SK-N-SH (cell line): ENCODE results near the gene RAI14. TPM values are rescaled to one million over a fixed set of nuclear protein-coding genes. Genes with fewer than 3 reads are reported as not detected.
"Not testable (repeated sequence)": the region's sequence is repeated elsewhere in the genome, so short reads cannot be mapped to it uniquely, and the experiment has no call there.

Experiments
- CTCF ChIA-PET: fragments of 300-600, 350-600 bp; formaldehyde crosslinking; extraction: SDS; loops from one replicate; lab custom pipeline; 2021; lab: Yijun Ruan, JAX
- POLR2A ChIA-PET: fragments of 350-600 bp; sonication (Branson Sonifier 250); formaldehyde crosslinking; extraction: SDS; loops from one replicate; lab custom pipeline; 2020; ENCODE audit warnings: antibody characterized with exemption, inconsistent platforms; lab: Yijun Ruan, JAX
- DNase-seq: peaks from one replicate; pipeline ENCODE4 v3.0.0; 2012
- H2AFZ ChIP-seq: fragments of 200-600 bp; sonication (generic); 2 replicates; pipeline ENCODE4 v1.8.1; 2016; ENCODE audit warnings: antibody characterized with exemption, mild to moderate bottlenecking, low read depth
- H3F3A ChIP-seq: fragments of 200-600 bp; sonication (generic); replicated peaks from 2 replicates; pipeline ENCODE3; 2016; ENCODE audit warnings: antibody characterized with exemption, mild to moderate bottlenecking; ENCODE audit not compliant: insufficient read depth
- H3K27ac ChIP-seq, 2 experiments: fragments of 200-500 bp in 1 of 2; fragments of 200-600 bp in 1 of 2; sonication (Bioruptor generic) in 1 of 2; sonication (generic), shearing (Covaris generic) in 1 of 2; 2 replicates each; pipeline versions ENCODE4 v1.5.1 to v1.6.1; 2014 to 2016; ENCODE audit warnings: low read depth in 2 of 2, inconsistent platforms in 1 of 2, low read length in 1 of 2, mild to moderate bottlenecking in 1 of 2, mixed read lengths in 1 of 2
- H3K27me3 ChIP-seq: fragments of 200-600 bp; sonication (generic), shearing (Covaris generic); 2 replicates; pipeline ENCODE4 v1.6.1; 2016; ENCODE audit warnings: mixed run types; ENCODE audit not compliant: insufficient read depth
- H3K36me3 ChIP-seq, 2 experiments: fragments of 200-500 bp in 1 of 2; fragments of 200-600 bp in 1 of 2; sonication (Bioruptor generic) in 1 of 2; sonication (generic) in 1 of 2; replicated peaks in 1 of 2; 2 replicates each; pipeline versions ENCODE3 to v1.5.1; 2014 to 2016; ENCODE audit warnings: low read length in 1 of 2, mild to moderate bottlenecking in 1 of 2; ENCODE audit not compliant: insufficient read depth in 2 of 2, control insufficient read depth in 1 of 2
- H3K4me1 ChIP-seq, 2 experiments: fragments of 200-500 bp in 1 of 2; fragments of 200-600 bp in 1 of 2; sonication (Bioruptor generic) in 1 of 2; sonication (generic), shearing (Covaris generic) in 1 of 2; 2 replicates each; pipeline versions ENCODE4 v1.5.1 to v1.6.1; 2014 to 2016; ENCODE audit warnings: low read depth in 1 of 2, low read length in 1 of 2, mixed run types in 1 of 2; ENCODE audit not compliant: insufficient read depth in 2 of 2, control insufficient read depth in 1 of 2
- H3K4me2 ChIP-seq: fragments of 200-600 bp; sonication (generic), shearing (Covaris generic); 2 replicates; pipeline ENCODE4 v1.6.1; 2017; ENCODE audit warnings: mixed run types
- H3K4me3 ChIP-seq, 2 experiments: fragments of 200-500 bp in 1 of 2; fragments of 200-600 bp in 1 of 2; sonication (Bioruptor generic) in 1 of 2; sonication (generic), shearing (Covaris generic) in 1 of 2; 2 replicates each; pipeline versions ENCODE4 v1.5.1 to v1.8.1; 2014 to 2016; ENCODE audit warnings: low read depth in 2 of 2, inconsistent platforms in 1 of 2, low read length in 1 of 2, mild to moderate bottlenecking in 1 of 2, mixed read lengths in 1 of 2, moderate library complexity in 1 of 2
- H3K79me2 ChIP-seq: fragments of 200-600 bp; sonication (generic); 2 replicates; pipeline ENCODE4 v1.8.1; 2017; ENCODE audit warnings: mild to moderate bottlenecking; ENCODE audit not compliant: insufficient read depth
- H3K9ac ChIP-seq: fragments of 200-600 bp; sonication (generic); 2 replicates; pipeline ENCODE4 v1.6.1; 2017; ENCODE audit warnings: mixed run types
- H3K9me2 ChIP-seq: fragments of 200-600 bp; sonication (generic); 2 replicates; pipeline ENCODE4 v1.6.1; 2017; ENCODE audit warnings: mixed run types
- H3K9me3 ChIP-seq: fragments of 200-600 bp; sonication (generic); 2 replicates; pipeline ENCODE4 v1.6.1; 2017; ENCODE audit warnings: mixed run types, mild to moderate bottlenecking, moderate library complexity
- H4K20me1 ChIP-seq: fragments of 200-600 bp; sonication (generic); 2 replicates; pipeline ENCODE4 v1.6.1; 2017; ENCODE audit warnings: mild to moderate bottlenecking, mixed run types; ENCODE audit not compliant: insufficient read depth
- CHD2 ChIP-seq: fragments of 150-350 bp; IDR thresholded peaks from 2 replicates; pipeline ENCODE4 v1.6.1; 2018; ENCODE audit warnings: low read length; ENCODE audit not compliant: partially characterized antibody
- ELF1 ChIP-seq: IDR thresholded peaks from 2 replicates; pipeline ENCODE4 v1.4.0; 2012
- EP300 ChIP-seq, 2 experiments: IDR thresholded peaks; 2 replicates each; pipeline versions ENCODE4 v1.4.0 to v1.6.1; 2012; ENCODE audit warnings: borderline replicate concordance in 1 of 2, low read depth in 1 of 2, low read length in 1 of 2
- FOXM1 ChIP-seq: IDR thresholded peaks from 2 replicates; pipeline ENCODE4 v1.4.0; 2012; ENCODE audit warnings: low read depth, mild to moderate bottlenecking
- GATA2 ChIP-seq: sonication (generic); formaldehyde crosslinking; IDR thresholded peaks from 2 replicates; pipeline ENCODE4 v1.5.0; 2020; ENCODE audit warnings: mild to moderate bottlenecking, missing genetic modification reagents
- JUND ChIP-seq: IDR thresholded peaks from 2 replicates; pipeline ENCODE4 v1.4.0; 2012
- NRF1 ChIP-seq: IDR thresholded peaks from 2 replicates; pipeline ENCODE4 v1.6.1; 2012; ENCODE audit warnings: low read depth, mild to moderate bottlenecking, low read length
- POLR2AphosphoS5 ChIP-seq: IDR thresholded peaks from 2 replicates; pipeline ENCODE4 v1.6.1; 2012; ENCODE audit warnings: low read depth, low read length
- RAD21 ChIP-seq: IDR thresholded peaks from 2 replicates; pipeline ENCODE4 v1.6.1; 2012; ENCODE audit warnings: mild to moderate bottlenecking, low read length
- RCOR1 ChIP-seq: fragments of 150-350 bp; IDR thresholded peaks from 2 replicates; pipeline ENCODE4 v1.6.1; 2017; ENCODE audit warnings: antibody characterized with exemption, low read length
- RXRA ChIP-seq: IDR thresholded peaks from 2 replicates; pipeline ENCODE4 v1.4.0; 2012; ENCODE audit warnings: low read depth, mild to moderate bottlenecking, borderline replicate concordance
- TAF1 ChIP-seq: IDR thresholded peaks from 2 replicates; pipeline ENCODE4 v1.6.1; 2012; ENCODE audit warnings: low read depth, mild to moderate bottlenecking, low read length, moderate library complexity, borderline replicate concordance
- YY1 ChIP-seq: IDR thresholded peaks from 2 replicates; pipeline ENCODE4 v1.4.0; 2012; ENCODE audit warnings: low read depth, mild to moderate bottlenecking
- WGBS: methylation state at CpG from one replicate; pipeline ENCODE4 v1.1.6; 2017; ENCODE audit warnings: low lambda C conversion rate; 5-methylcytosine and 5-hydroxymethylcytosine counted together
- polyA plus RNA-seq, 3 experiments: library from polyadenylated mRNA; depleted of rRNA; stranded (reverse); fragments of >200 nt; gene quantifications; 2 replicates each; pipeline ENCODE4 v1.2.3, GENCODE V29; 2012
- TF ChIP-seq, protein P1 (sequence below): fragments of 150-350 bp; IDR thresholded peaks from 2 replicates; pipeline ENCODE4 v1.6.1; 2017; ENCODE audit warnings: antibody characterized with exemption, low read length, low read depth, borderline replicate concordance

Gene RAI14
- polyA plus RNA-seq, 1 of the 3 experiments (the other 2 are of a cell fraction), result 53.2 TPM

DNA sequence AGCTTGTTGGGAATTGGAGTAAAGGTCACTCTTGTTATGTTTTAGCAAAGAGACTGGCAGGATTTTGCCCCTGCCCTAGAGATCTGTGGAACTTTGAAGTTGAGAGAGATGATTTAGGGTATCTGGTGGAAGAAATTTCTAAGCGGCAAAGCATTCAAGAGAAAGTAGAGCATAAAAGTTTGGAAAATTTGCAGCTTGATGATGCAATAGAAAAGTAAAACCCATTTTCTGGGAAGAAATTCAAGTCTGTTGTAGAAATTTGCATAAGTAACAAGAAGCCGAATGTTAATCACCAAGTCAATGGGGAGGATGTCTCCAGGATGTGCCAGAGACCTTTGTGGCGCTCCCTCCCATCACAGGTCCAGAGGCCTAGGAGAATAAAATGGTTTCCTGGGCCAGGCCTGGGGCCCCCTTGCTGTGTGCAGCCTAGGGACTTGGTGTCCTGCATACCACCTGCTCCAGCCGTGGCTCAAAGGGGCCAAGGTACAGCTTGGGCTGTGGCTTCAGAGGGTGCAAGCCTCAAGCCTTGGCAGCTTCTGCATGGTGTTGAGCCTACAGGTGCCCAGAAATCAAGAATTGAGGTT lies 71.1 kb downstream of the RAI14 start:
- Histone ChIP-seq H3K79me2 (peaks cover 97% of the 10 kb centered on the region), H3K36me3 (peaks cover 0 to 24% of the 10 kb centered on the region in 2 experiments)
- CTCF ChIA-PET, H3K4me1 ChIP-seq, H3K9ac ChIP-seq, H3K4me2 ChIP-seq, H4K20me1 ChIP-seq, H2AFZ ChIP-seq, H3K9me2 ChIP-seq, H3K27ac ChIP-seq, H3K27me3 ChIP-seq, H3F3A ChIP-seq, H3K4me3 ChIP-seq, H3K9me3 ChIP-seq, DNase-seq, POLR2A ChIA-PET: not testable (repeated sequence)
- 95% methylated on average over 3 of the region's 4 CpGs for WGBS

DNA sequence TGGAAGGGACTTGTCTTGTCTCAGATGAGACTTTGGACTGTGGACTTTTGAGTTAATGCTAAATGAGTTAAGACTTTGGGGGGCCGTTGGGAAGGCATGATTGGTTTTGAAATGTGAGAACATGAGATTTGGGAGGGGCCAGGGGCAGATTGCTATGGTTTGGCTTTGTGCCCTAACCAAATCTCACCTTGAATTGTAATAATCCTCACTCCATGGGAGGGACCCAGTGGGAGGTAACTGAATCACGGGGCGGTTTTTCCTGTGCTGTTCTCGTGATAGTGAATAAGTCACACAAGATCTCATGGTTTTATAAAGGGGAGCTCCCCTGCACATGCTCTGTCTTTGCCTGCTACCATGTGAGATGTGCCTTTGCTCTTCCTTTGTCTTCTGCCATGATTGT lies 72.1 kb downstream of the RAI14 start:
- ChIA-PET POLR2A (no interaction called here), CTCF (no interaction called here)
- TF ChIP-seq ELF1 (no peak), YY1 (no peak), JUND (no peak), NRF1 (no peak), RXRA (no peak), POLR2AphosphoS5 (no peak), EP300 (IDR thresholded peaks at IDR 0.05; ENCODE audit: borderline replicate concordance in 1 of 2, low read depth in 1 of 2, low read length in 1 of 2) (no peak), CHD2 (no peak), FOXM1 (no peak), RCOR1 (no peak), TAF1 (no peak), GATA2 (CRISPR knock-in tag) (no peak), RAD21 (no peak)
- TF ChIP-seq, protein P1, sequence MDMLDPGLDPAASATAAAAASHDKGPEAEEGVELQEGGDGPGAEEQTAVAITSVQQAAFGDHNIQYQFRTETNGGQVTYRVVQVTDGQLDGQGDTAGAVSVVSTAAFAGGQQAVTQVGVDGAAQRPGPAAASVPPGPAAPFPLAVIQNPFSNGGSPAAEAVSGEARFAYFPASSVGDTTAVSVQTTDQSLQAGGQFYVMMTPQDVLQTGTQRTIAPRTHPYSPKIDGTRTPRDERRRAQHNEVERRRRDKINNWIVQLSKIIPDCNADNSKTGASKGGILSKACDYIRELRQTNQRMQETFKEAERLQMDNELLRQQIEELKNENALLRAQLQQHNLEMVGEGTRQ, result no peak
- Histone ChIP-seq H3K9me2 (no peaks in the 10 kb centered on the region), H3K27me3 (no peaks in the 10 kb centered on the region), H3K79me2 (peaks cover 92% of the 10 kb centered on the region), H3K4me1 (no peaks in the 10 kb centered on the region), H3K36me3 (peaks cover 2 to 24% of the 10 kb centered on the region in 2 experiments), H4K20me1 (no peaks in the 10 kb centered on the region), H3K9ac (no peak overlapping the region), H3K4me2 (no peak overlapping the region), H2AFZ (no peak overlapping the region), H3K4me3 (no peak overlapping the region), H3K9me3 (no peaks in the 10 kb centered on the region), H3F3A (peaks cover 8% of the 10 kb centered on the region), H3K27ac (no peak overlapping the region)
- DNase-seq, result no peak
- WGBS, result 84% methylated on average over 4 of the region's 4 CpGs
